Keratinocyte (primary cell): Measurements from ENCODE around the gene XPNPEP2.

Experiments used
- EZH2 ChIP-seq: IDR thresholded peaks from one replicate; pipeline ENCODE4 v1.6.1; 2012; ENCODE audit warnings: inconsistent platforms, mild to moderate bottlenecking, low read length, moderate library complexity
- TF ChIP-seq, protein P1 (sequence below), 3 experiments: IDR thresholded peaks in 1 of 3; conservative IDR thresholded peaks in 1 of 3; optimal IDR thresholded peaks in 1 of 3; 2 replicates in 2 of 3; 3 replicates in 1 of 3; pipeline versions ENCODE3 to v1.5.1; 2011; ENCODE audit warnings: low read length in 3 of 3, mild to moderate bottlenecking in 3 of 3, moderate library complexity in 2 of 3, control low read depth in 1 of 3, inconsistent platforms in 1 of 3; ENCODE audit not compliant: insufficient read depth in 2 of 3; ENCODE audit errors: extremely low read depth in 1 of 3

DNA sequence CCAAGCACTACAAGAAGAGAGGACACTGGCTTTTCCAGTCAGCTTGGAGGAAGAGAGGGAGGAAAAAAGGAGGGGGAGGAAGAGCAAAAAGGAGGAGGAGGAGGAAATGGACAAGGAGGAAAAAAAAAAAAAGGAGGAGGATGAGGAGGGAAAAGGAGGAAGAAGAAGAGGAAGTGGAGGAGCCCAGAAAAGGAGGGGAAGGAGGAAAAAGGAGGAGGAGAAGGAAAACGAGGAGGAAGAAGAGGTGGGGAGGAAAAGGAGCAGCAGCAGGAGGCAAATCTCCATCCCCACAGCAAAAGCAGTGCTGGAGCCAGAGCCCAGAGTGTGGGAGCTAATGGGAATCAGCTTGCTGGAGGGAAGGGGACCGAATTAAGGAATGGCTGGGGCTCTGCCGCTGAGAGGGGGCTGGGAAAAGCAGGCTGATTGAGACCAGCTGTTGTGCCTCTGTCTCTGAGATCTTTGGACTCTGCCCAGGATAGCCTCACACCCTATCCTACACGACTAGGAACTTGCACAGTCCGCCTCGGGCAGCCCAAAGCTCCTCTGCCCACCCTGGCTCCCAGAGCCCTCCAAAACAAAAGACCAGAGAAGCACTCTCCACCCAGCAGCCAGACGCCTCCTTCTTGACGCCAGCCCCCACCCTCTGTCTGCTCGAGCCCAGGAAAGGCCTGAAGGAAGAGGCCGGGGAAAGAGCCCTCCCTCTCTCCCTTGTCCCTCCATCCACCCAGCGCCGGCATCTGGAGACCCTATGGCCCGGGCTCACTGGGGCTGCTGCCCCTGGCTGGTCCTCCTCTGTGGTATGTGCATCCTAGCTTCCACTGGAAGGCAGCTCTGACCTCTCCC, at the start of gene XPNPEP2:
- TF ChIP-seq, protein P1, sequence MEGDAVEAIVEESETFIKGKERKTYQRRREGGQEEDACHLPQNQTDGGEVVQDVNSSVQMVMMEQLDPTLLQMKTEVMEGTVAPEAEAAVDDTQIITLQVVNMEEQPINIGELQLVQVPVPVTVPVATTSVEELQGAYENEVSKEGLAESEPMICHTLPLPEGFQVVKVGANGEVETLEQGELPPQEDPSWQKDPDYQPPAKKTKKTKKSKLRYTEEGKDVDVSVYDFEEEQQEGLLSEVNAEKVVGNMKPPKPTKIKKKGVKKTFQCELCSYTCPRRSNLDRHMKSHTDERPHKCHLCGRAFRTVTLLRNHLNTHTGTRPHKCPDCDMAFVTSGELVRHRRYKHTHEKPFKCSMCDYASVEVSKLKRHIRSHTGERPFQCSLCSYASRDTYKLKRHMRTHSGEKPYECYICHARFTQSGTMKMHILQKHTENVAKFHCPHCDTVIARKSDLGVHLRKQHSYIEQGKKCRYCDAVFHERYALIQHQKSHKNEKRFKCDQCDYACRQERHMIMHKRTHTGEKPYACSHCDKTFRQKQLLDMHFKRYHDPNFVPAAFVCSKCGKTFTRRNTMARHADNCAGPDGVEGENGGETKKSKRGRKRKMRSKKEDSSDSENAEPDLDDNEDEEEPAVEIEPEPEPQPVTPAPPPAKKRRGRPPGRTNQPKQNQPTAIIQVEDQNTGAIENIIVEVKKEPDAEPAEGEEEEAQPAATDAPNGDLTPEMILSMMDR (optimal IDR thresholded peaks at IDR 0.05 in 1 of 3, IDR thresholded peaks at IDR 0.05 in 1 of 3, conservative IDR thresholded peaks at IDR 0.05 in 1 of 3; ENCODE audit: extremely low read depth in 1 of 3, insufficient read depth in 2 of 3, low read length in 3 of 3) = no peak
- TF ChIP-seq EZH2 = no peak
